Stimulated activated CD8-positive, alpha-beta memory T cell treated with anti-CD3 and anti-CD28 coated beads, Interleukin-4, amount 100 ng/mL, for 48 hours (primary cell): ENCODE results near the gene NFS1.
"Not testable (repeated sequence)": the region's sequence is repeated elsewhere in the genome, so short reads cannot be mapped to it uniquely, and the experiment has no call there.

Experiments
- DNase-seq: peaks from one replicate; pipeline ENCODE4 v3.0.0-alpha.2; 2020

The NFS1 gene

GRCh38 chr20:35699127-35699956, at the start of gene NFS1, which contains the start of gene ROMO1:
NFS1 (minus strand) TSS chr20:35699352; CDS start chr20:35699288, 64 bp downstream.
ROMO1 (plus strand) TSS chr20:35699405; CDS start chr20:35699633, 228 bp downstream.
- peak; percentile 90 for DNase-seq

- not testable (repeated sequence) for DNase-seq
Observed at GRCh38 chr20:35744492-35744841, 45.3 kb upstream of the NFS1 start.

- DNase-seq, result peak; percentile 51
Observed at GRCh38 chr20:35743693-35744491, 44.7 kb upstream of the NFS1 start.

GRCh38 chr20:35742741-35743523, 43.8 kb upstream of the NFS1 start:
- no peak for DNase-seq

- peak; percentile 99 for DNase-seq
Observed at GRCh38 chr20:35741892-35742740, 43.0 kb upstream of the NFS1 start, which contains the start of gene RBM39. RBM39 (minus strand) TSS chr20:35742260; CDS start chr20:35740874, 1,386 bp downstream.

- no peak for DNase-seq
Observed at GRCh38 chr20:35739294-35740163, 40.4 kb upstream of the NFS1 start.

GRCh38 chr20:35738410-35739179, 39.4 kb upstream of the NFS1 start:
- DNase-seq, result no peak

GRCh38 chr20:35737865-35738333, 38.7 kb upstream of the NFS1 start:
- no peak for DNase-seq

GRCh38 chr20:35735826-35736470, 36.8 kb upstream of the NFS1 start:
- no peak for DNase-seq

- no peak for DNase-seq
Observed at GRCh38 chr20:35734777-35735649, 35.9 kb upstream of the NFS1 start.

GRCh38 chr20:35734374-35734773, 35.2 kb upstream of the NFS1 start:
- DNase-seq, result no peak

- DNase-seq, result no peak
Observed at GRCh38 chr20:35732644-35732982, 33.5 kb upstream of the NFS1 start.

GRCh38 chr20:35731862-35732643, 32.9 kb upstream of the NFS1 start:
- no peak for DNase-seq

- no peak for DNase-seq
Observed at GRCh38 chr20:35731469-35731788, 32.3 kb upstream of the NFS1 start.

GRCh38 chr20:35730583-35731468, 31.7 kb upstream of the NFS1 start:
- no peak for DNase-seq

GRCh38 chr20:35729836-35730582, 30.9 kb upstream of the NFS1 start:
- DNase-seq, result no peak
